HepG2 (cell line): ENCODE data around the gene DDC. TPM values are rescaled to one million over a fixed set of nuclear protein-coding genes. Genes with fewer than 3 reads are reported as not detected.

Source experiments
- ATAC-seq: fragments of 200-7000 bp; cut with Tn5 transposase; 3 replicates; pipeline ENCODE4 v1.9.1; 2020; ENCODE audit warnings: mild to moderate bottlenecking, moderate library complexity
- BruUV-seq: library from RNA; stranded (reverse); fragments of 400-500 nt; replicated peaks from 2 replicates; lab custom pipeline; 2021; lab: Mats Ljungman, UMichigan
- CTCF ChIA-PET: fragments of 300-600 bp; formaldehyde crosslinking; extraction: SDS; loops from one replicate; lab custom pipeline; 2021; ENCODE audit warnings: low total read pairs, inconsistent platforms, low intra/inter-chr PET ratio; lab: Yijun Ruan, JAX
- POLR2A ChIA-PET: fragments of 350-600 bp; sonication (Branson Sonifier 250); formaldehyde crosslinking; loops from one replicate; lab custom pipeline; 2020; ENCODE audit warnings: antibody characterized with exemption, inconsistent platforms; lab: Yijun Ruan, JAX
- DNase-seq: peaks from one replicate; pipeline ENCODE4 v3.0.0-alpha.2; 2015; ENCODE audit warnings: low spot score
- FAIRE-seq: peaks from 3 replicates; lab custom pipeline; 2011; peaks lifted over from hg19 to GRCh38; lab: Jason Lieb, UNC
- H2AFZ ChIP-seq: one replicate; pipeline ENCODE4 v1.6.1; 2011; ENCODE audit warnings: low read length, inconsistent platforms
- H3K27ac ChIP-seq: fragments of 300-600 bp; 3 replicates; pipeline ENCODE4 v1.8.0; 2011; ENCODE audit warnings: mixed run types, mild to moderate bottlenecking, mixed read lengths, low read length, inconsistent platforms; ENCODE audit not compliant: insufficient read depth; ENCODE audit errors: extremely low read length
- H3K27me3 ChIP-seq, 2 experiments: fragments of 200-600 bp in 1 of 2; 2 replicates in 1 of 2; 3 replicates in 1 of 2; pipeline versions ENCODE4 v1.6.0 to v1.8.0; 2011; ENCODE audit warnings: low read length in 2 of 2, mild to moderate bottlenecking in 2 of 2, moderate library complexity in 2 of 2, inconsistent platforms in 1 of 2; ENCODE audit not compliant: insufficient read depth in 2 of 2, control insufficient read depth in 1 of 2
- H3K36me3 ChIP-seq, 2 experiments: fragments of 200-600 bp in 1 of 2; replicated peaks in 1 of 2; 2 replicates in 1 of 2; 3 replicates in 1 of 2; pipeline versions ENCODE4 v1.5.1 to v1.8.0; 2011; ENCODE audit warnings: low read length in 2 of 2, inconsistent platforms in 1 of 2; ENCODE audit not compliant: insufficient read depth in 2 of 2, control insufficient read depth in 1 of 2
- H3K4me1 ChIP-seq: 2 replicates; pipeline ENCODE4 v1.5.1; 2012; ENCODE audit warnings: low read length, inconsistent platforms; ENCODE audit not compliant: insufficient read depth
- H3K4me2 ChIP-seq: 2 replicates; pipeline ENCODE4 v1.6.0; 2011; ENCODE audit warnings: low read depth, low read length, inconsistent platforms
- H3K4me3 ChIP-seq, 3 experiments: fragments of 200-600 bp in 1 of 3; sonication (generic), shearing (Covaris generic) in 1 of 3; replicated peaks in 1 of 3; 2 replicates each; pipeline ENCODE4 v1.5.1; 2011 to 2016; ENCODE audit warnings: low read length in 3 of 3, inconsistent platforms in 2 of 3, low read depth in 2 of 3, mild to moderate bottlenecking in 2 of 3, control low read depth in 1 of 3, mixed read lengths in 1 of 3; ENCODE audit not compliant: insufficient read depth in 1 of 3
- H3K79me2 ChIP-seq: one replicate; pipeline ENCODE4 v1.6.1; 2011; ENCODE audit warnings: low read length, inconsistent platforms; ENCODE audit not compliant: insufficient read depth
- H3K9ac ChIP-seq: 2 replicates; pipeline ENCODE4 v1.6.0; 2011; ENCODE audit warnings: mild to moderate bottlenecking, low read depth, low read length, inconsistent platforms; ENCODE audit not compliant: insufficient read depth
- H3K9me3 ChIP-seq: 2 replicates; pipeline ENCODE4 v1.5.1; 2012; ENCODE audit warnings: mild to moderate bottlenecking, low read length
- H4K20me1 ChIP-seq: 2 replicates; pipeline ENCODE4 v1.6.0; 2011; ENCODE audit warnings: inconsistent platforms, mild to moderate bottlenecking, low read length, moderate library complexity; ENCODE audit not compliant: insufficient read depth
- AFF4 ChIP-seq: sonication (generic); formaldehyde crosslinking; IDR thresholded peaks from 2 replicates; pipeline ENCODE4 v1.4.0; 2020; ENCODE audit warnings: missing genetic modification reagents
- KDM1A ChIP-seq: IDR thresholded peaks from 2 replicates; pipeline ENCODE4 v1.6.1; 2016; ENCODE audit warnings: missing compliant biosample characterization
- MZF1 ChIP-seq: sonication (generic); formaldehyde crosslinking; IDR thresholded peaks from 2 replicates; pipeline ENCODE4 v1.8.1; 2023; ENCODE audit warnings: mild to moderate bottlenecking, missing genetic modification reagents, borderline replicate concordance
- NPAS2 ChIP-seq: sonication (generic); formaldehyde crosslinking; IDR thresholded peaks from 2 replicates; pipeline ENCODE4 v1.8.0; 2022; ENCODE audit warnings: mild to moderate bottlenecking, missing genetic modification reagents, borderline replicate concordance
- SRSF4 ChIP-seq: fragments of 200-400 bp; formaldehyde crosslinking; IDR thresholded peaks from one replicate; pipeline ENCODE4 v1.6.1; 2018; ENCODE audit warnings: mild to moderate bottlenecking, low read depth, low read length, moderate library complexity; ENCODE audit not compliant: poor library complexity, severe bottlenecking
- ZBTB21 ChIP-seq: sonication (generic); formaldehyde crosslinking; IDR thresholded peaks from 2 replicates; pipeline ENCODE4 v1.4.0; 2020; ENCODE audit warnings: missing genetic modification reagents
- ZNF235 ChIP-seq: sonication (generic); formaldehyde crosslinking; IDR thresholded peaks from 2 replicates; pipeline ENCODE4 v1.8.1; 2023; ENCODE audit warnings: mild to moderate bottlenecking, missing genetic modification reagents, borderline replicate concordance
- ZNF580 ChIP-seq: IDR thresholded peaks from 2 replicates; pipeline ENCODE4 v1.6.1; 2016; ENCODE audit warnings: low read depth, borderline replicate concordance
- ZNF616 ChIP-seq: sonication (generic); formaldehyde crosslinking; IDR thresholded peaks from 2 replicates; pipeline ENCODE4 v1.5.0; 2020; ENCODE audit warnings: low read depth, mild to moderate bottlenecking, missing genetic modification reagents
- ZNF781 ChIP-seq: sonication (generic); formaldehyde crosslinking; IDR thresholded peaks from 2 replicates; pipeline ENCODE4 v1.5.1; 2020; ENCODE audit warnings: borderline replicate concordance, mild to moderate bottlenecking, missing genetic modification reagents; ENCODE audit errors: not compliant biosample characterization
- ZNF879 ChIP-seq: sonication (generic); formaldehyde crosslinking; IDR thresholded peaks from 2 replicates; pipeline ENCODE4 v1.8.1; 2023; ENCODE audit warnings: missing genetic modification reagents
- ZNF891 ChIP-seq: sonication (generic); formaldehyde crosslinking; IDR thresholded peaks from 2 replicates; pipeline ENCODE4 v1.5.0; 2020; ENCODE audit warnings: mild to moderate bottlenecking, missing genetic modification reagents
- WGBS: methylation state at CpG from one replicate; pipeline ENCODE4 v1.1.6; 2017; ENCODE audit warnings: low lambda C conversion rate; 5-methylcytosine and 5-hydroxymethylcytosine counted together
- in situ Hi-C: cut with HindIII; loops from 2 replicates; pipeline ENCODE4 v1.10.0; 2017; ENCODE audit warnings: low pct_unique_long_range_greater_than_20kb; ENCODE audit not compliant: extremely low pct_ligation_motif_present
- intact Hi-C: fragments of 100-400 bp; cut with micrococcal nuclease; formaldehyde crosslinking; loops from one replicate; pipeline ENCODE4 v1.10.0; 2022; ENCODE audit not compliant: unreplicated experiment
- polyA plus RNA-seq, 8 experiments: library from polyadenylated mRNA; depleted of rRNA in 3 of 8; stranded (reverse) in 7 of 8; unstranded in 1 of 8; fragments of >200 nt; fragmentation: Illumina TruSeq in 4 of 8; extraction: Trizol in 4 of 8; gene quantifications; 2 replicates each; pipeline versions ENCODE4 v1.2.1 to v1.2.3, GENCODE V29; 2011 to 2016; ENCODE audit warnings: low read depth in 4 of 8, missing spikeins in 1 of 8, mixed read lengths in 1 of 8; ENCODE audit not compliant: insufficient read depth in 1 of 8
- total RNA-seq, 5 experiments: library from RNA; depleted of rRNA; stranded (reverse); fragments of >200 nt; fragmentation: Illumina TruSeq; extraction: Trizol; gene quantifications; 2 replicates each; pipeline ENCODE4 v1.2.3, GENCODE V29; 2016; ENCODE audit warnings: low read depth in 1 of 5

Gene DDC
- total and polyA plus RNA-seq, 2 of the 13 experiments (the other 11 are each of a cell fraction or from before 2014, with no cell fraction given): 11.7 to 93.3 TPM

- ATAC-seq: no peak
- Histone ChIP-seq H3K27me3 (no peaks in the 10 kb centered on the region), H3K4me2 (no peak overlapping the region), H3K27ac (no peak overlapping the region), H4K20me1 (no peaks in the 10 kb centered on the region), H2AFZ (no peak overlapping the region), H3K9ac (no peak overlapping the region), H3K9me3 (peaks cover 16% of the 10 kb centered on the region), H3K4me1 (peaks cover 22% of the 10 kb centered on the region), H3K79me2 (no peaks in the 10 kb centered on the region), H3K36me3 (no peaks in the 10 kb centered on the region), H3K4me3 (no peak overlapping the region)
- WGBS: 90% methylated on average over 2 of the region's 5 CpGs
- POLR2A ChIA-PET: no interaction called here
- no peak for DNase-seq
- FAIRE-seq: no peak
- intact Hi-C loops (no loop called here), in situ Hi-C loops (no loop called here)
- CTCF ChIA-PET: no interaction called here
- BruUV-seq: no TSS peak
- TF ChIP-seq ZNF235 (no peak), MZF1 (CRISPR knock-in tag) (no peak), ZNF879 (CRISPR knock-in tag) (no peak), ZNF616 (CRISPR knock-in tag) (no peak), KDM1A (CRISPR knock-in tag) (no peak), ZNF580 (CRISPR knock-in tag) (no peak), ZBTB21 (CRISPR knock-in tag) (no peak), AFF4 (CRISPR knock-in tag) (no peak), ZNF891 (CRISPR knock-in tag) (no peak), NPAS2 (no peak), SRSF4 (no peak), ZNF781 (CRISPR knock-in tag) (no peak)
Observed at GRCh38 chr7:50584793-50585408, 19.7 kb upstream of the DDC start.
